ENCODE measurements around the gene PHETA2. TPM values are rescaled to one million over a fixed set of nuclear protein-coding genes. Genes with fewer than 3 reads are reported as not detected.

Gene PHETA2
- polyA plus RNA-seq, 1 donor (not counting 4 experiments of a cell fraction or from before 2014, with no cell fraction given), result 0.80 TPM

DNA sequence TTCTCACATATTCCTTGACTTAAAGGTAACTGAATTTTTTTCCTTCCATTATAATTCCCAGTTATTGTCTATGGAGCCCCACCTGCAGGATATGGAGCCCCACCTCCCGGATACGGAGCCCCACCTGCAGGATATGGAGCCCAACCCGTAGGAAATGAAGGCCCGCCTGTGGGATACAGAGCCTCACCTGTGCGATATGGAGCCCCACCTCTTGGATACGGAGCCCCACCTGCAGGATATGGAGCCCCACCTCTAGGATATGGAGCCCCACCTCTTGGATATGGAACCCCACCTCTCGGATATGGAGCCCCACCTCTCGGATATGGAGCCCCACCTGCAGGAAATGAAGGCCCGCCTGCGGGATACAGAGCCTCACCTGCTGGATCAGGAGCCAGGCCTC lies 47.3 kb upstream of the PHETA2 start:
- Histone ChIP-seq H3K9me1 (ENCODE audit: control insufficient read depth, extremely low read depth, insufficient read depth, low read length) (no peaks in the 10 kb centered on the region), H2AFZ (ENCODE audit: control insufficient read depth, low read length) (no peak overlapping the region), H3K9ac (ENCODE audit: control insufficient read depth, extremely low read depth, insufficient read depth, low read length) (no peak overlapping the region), H3K36me3 (ENCODE audit: control insufficient read depth in 2 of 2, extremely low read depth in 1 of 2, insufficient read depth in 2 of 2, low read length in 2 of 2) (no peaks in the 10 kb centered on the region), H3K9me3 (ENCODE audit: control insufficient read depth, low read depth, low read length) (no peaks in the 10 kb centered on the region), H3K27me3 (ENCODE audit: control insufficient read depth, extremely low read depth, insufficient read depth, low read length) (no peaks in the 10 kb centered on the region), H3K4me1 (ENCODE audit: control insufficient read depth, extremely low read depth, insufficient read depth, low read length) (peaks cover 12% of the 10 kb centered on the region), H4K20me1 (ENCODE audit: control insufficient read depth, extremely low read depth, insufficient read depth, low read length) (no peaks in the 10 kb centered on the region), H3K79me2 (ENCODE audit: control insufficient read depth, insufficient read depth, low read length) (no peaks in the 10 kb centered on the region), H3K4me3 (ENCODE audit: control insufficient read depth in 2 of 3, extremely low read depth in 1 of 3, insufficient read depth in 2 of 3, low read depth in 1 of 3, low read length in 3 of 3) (no peak overlapping the region), H3K27ac (ENCODE audit: control insufficient read depth, insufficient read depth, low read length) (no peak overlapping the region), H3K4me2 (ENCODE audit: control insufficient read depth, extremely low read depth, insufficient read depth, low read depth, low read length) (no peak overlapping the region)
- TF ChIP-seq, protein P1, sequence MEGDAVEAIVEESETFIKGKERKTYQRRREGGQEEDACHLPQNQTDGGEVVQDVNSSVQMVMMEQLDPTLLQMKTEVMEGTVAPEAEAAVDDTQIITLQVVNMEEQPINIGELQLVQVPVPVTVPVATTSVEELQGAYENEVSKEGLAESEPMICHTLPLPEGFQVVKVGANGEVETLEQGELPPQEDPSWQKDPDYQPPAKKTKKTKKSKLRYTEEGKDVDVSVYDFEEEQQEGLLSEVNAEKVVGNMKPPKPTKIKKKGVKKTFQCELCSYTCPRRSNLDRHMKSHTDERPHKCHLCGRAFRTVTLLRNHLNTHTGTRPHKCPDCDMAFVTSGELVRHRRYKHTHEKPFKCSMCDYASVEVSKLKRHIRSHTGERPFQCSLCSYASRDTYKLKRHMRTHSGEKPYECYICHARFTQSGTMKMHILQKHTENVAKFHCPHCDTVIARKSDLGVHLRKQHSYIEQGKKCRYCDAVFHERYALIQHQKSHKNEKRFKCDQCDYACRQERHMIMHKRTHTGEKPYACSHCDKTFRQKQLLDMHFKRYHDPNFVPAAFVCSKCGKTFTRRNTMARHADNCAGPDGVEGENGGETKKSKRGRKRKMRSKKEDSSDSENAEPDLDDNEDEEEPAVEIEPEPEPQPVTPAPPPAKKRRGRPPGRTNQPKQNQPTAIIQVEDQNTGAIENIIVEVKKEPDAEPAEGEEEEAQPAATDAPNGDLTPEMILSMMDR (optimal IDR thresholded peaks at IDR 0.05 in 1 of 3, IDR thresholded peaks at IDR 0.05 in 1 of 3, conservative IDR thresholded peaks at IDR 0.05 in 1 of 3; ENCODE audit: extremely low read depth in 1 of 3, insufficient read depth in 2 of 3, low read length in 3 of 3), result no peak
- TF ChIP-seq EZH2 (IDR thresholded peaks at IDR 0.05; ENCODE audit: low read length), result no peak
- dilution Hi-C loops (cut with MboI; ENCODE audit: extremely low pct_ligation_motif_present, low sequenced_read_pairs), result no loop called here
- FAIRE-seq, result no peak
- no peak for DNase-seq (ENCODE audit: low read depth, low spot score)

GRCh38 chr22:42033263-42034181 lies 40.5 kb upstream of the PHETA2 start:
- Histone ChIP-seq H3K4me1 (ENCODE audit: control insufficient read depth, extremely low read depth, insufficient read depth, low read length) (peaks cover 4% of the 10 kb centered on the region), H3K9ac (ENCODE audit: control insufficient read depth, extremely low read depth, insufficient read depth, low read length) (no peak overlapping the region), H4K20me1 (ENCODE audit: control insufficient read depth, extremely low read depth, insufficient read depth, low read length) (no peaks in the 10 kb centered on the region), H3K9me3 (ENCODE audit: control insufficient read depth, low read depth, low read length) (peaks cover 5% of the 10 kb centered on the region), H3K79me2 (ENCODE audit: control insufficient read depth, insufficient read depth, low read length) (no peaks in the 10 kb centered on the region), H3K36me3 (ENCODE audit: control insufficient read depth in 2 of 2, extremely low read depth in 1 of 2, insufficient read depth in 2 of 2, low read length in 2 of 2) (no peaks in the 10 kb centered on the region), H3K4me3 (ENCODE audit: control insufficient read depth in 2 of 3, extremely low read depth in 1 of 3, insufficient read depth in 2 of 3, low read depth in 1 of 3, low read length in 3 of 3) (no peak overlapping the region), H3K27ac (ENCODE audit: control insufficient read depth, insufficient read depth, low read length) (no peak overlapping the region), H3K9me1 (ENCODE audit: control insufficient read depth, extremely low read depth, insufficient read depth, low read length) (no peaks in the 10 kb centered on the region), H3K27me3 (ENCODE audit: control insufficient read depth, extremely low read depth, insufficient read depth, low read length) (no peaks in the 10 kb centered on the region), H3K4me2 (ENCODE audit: control insufficient read depth, extremely low read depth, insufficient read depth, low read depth, low read length) (no peak overlapping the region), H2AFZ (ENCODE audit: control insufficient read depth, low read length) (no peak overlapping the region)
- TF ChIP-seq, protein P1 (optimal IDR thresholded peaks at IDR 0.05 in 1 of 3, IDR thresholded peaks at IDR 0.05 in 1 of 3, conservative IDR thresholded peaks at IDR 0.05 in 1 of 3; ENCODE audit: extremely low read depth in 1 of 3, insufficient read depth in 2 of 3, low read length in 3 of 3), result no peak
- TF ChIP-seq EZH2 (IDR thresholded peaks at IDR 0.05; ENCODE audit: low read length), result no peak
- no peak for FAIRE-seq
- DNase-seq (ENCODE audit: low read depth, low spot score), result no peak
- dilution Hi-C loops (cut with MboI; ENCODE audit: extremely low pct_ligation_motif_present, low sequenced_read_pairs), result no loop called here
